GM21526 (cell line): ENCODE results near the gene ARHGEF7.
"Not testable (repeated sequence)": the region's sequence is repeated elsewhere in the genome, so short reads cannot be mapped to it uniquely, and the experiment has no call there.

ENCODE experiments used
- ATAC-seq: cut with Tn5 transposase; IDR thresholded peaks from one replicate; pipeline ENCODE4 v1.9.1; 2021; ENCODE audit warnings: moderate library complexity; ENCODE audit not compliant: unreplicated experiment, low FRiP score

ARHGEF7 gene

GRCh38 chr13:111115061-111115964 lies at the start of gene ARHGEF7:
ARHGEF7 (plus strand) TSS chr13:111115310; CDS start chr13:111115527, 217 bp downstream.
- no peak for ATAC-seq

- no peak for ATAC-seq
Observed at GRCh38 chr13:111065698-111066097, 49.4 kb upstream of the ARHGEF7 start.

GRCh38 chr13:111066544-111066943 lies 48.6 kb upstream of the ARHGEF7 start:
- no peak for ATAC-seq

GRCh38 chr13:111068009-111068350 lies 47.1 kb upstream of the ARHGEF7 start:
- ATAC-seq: no peak

GRCh38 chr13:111071120-111071519 lies 44.0 kb upstream of the ARHGEF7 start:
- not testable (repeated sequence) for ATAC-seq

- not testable (repeated sequence) for ATAC-seq
Observed at GRCh38 chr13:111071526-111071925, 43.6 kb upstream of the ARHGEF7 start.

- ATAC-seq: no peak
Observed at GRCh38 chr13:111074826-111075225, 40.3 kb upstream of the ARHGEF7 start.

GRCh38 chr13:111076155-111077013 lies 38.7 kb upstream of the ARHGEF7 start:
- ATAC-seq: no peak

GRCh38 chr13:111079375-111079774 lies 35.7 kb upstream of the ARHGEF7 start:
- ATAC-seq: no peak

GRCh38 chr13:111080642-111081041 lies 34.5 kb upstream of the ARHGEF7 start:
- no peak for ATAC-seq

GRCh38 chr13:111082240-111082639 lies 32.9 kb upstream of the ARHGEF7 start:
- ATAC-seq: no peak

- not testable (repeated sequence) for ATAC-seq
Observed at GRCh38 chr13:111082769-111083168, 32.3 kb upstream of the ARHGEF7 start.

GRCh38 chr13:111083693-111084092 lies 31.4 kb upstream of the ARHGEF7 start:
- ATAC-seq: not testable (repeated sequence)

- no peak for ATAC-seq
Observed at GRCh38 chr13:111090169-111090568, 24.9 kb upstream of the ARHGEF7 start.

- ATAC-seq: no peak
Observed at GRCh38 chr13:111092685-111093084, 22.4 kb upstream of the ARHGEF7 start.

- ATAC-seq: no peak
Observed at GRCh38 chr13:111093136-111093535, 22.0 kb upstream of the ARHGEF7 start.

GRCh38 chr13:111093634-111094033 lies 21.5 kb upstream of the ARHGEF7 start:
- no peak for ATAC-seq

- no peak for ATAC-seq
Observed at GRCh38 chr13:111095031-111095840, 19.9 kb upstream of the ARHGEF7 start.

GRCh38 chr13:111095911-111096501 lies 19.1 kb upstream of the ARHGEF7 start:
- ATAC-seq: no peak

- ATAC-seq: no peak
Observed at GRCh38 chr13:111099290-111099689, 15.8 kb upstream of the ARHGEF7 start.
